ENCODE data around the gene SCIMP.
A peak's percentile ranks its signal among the peaks of the same experiment; 100 is the strongest.
"Not testable (repeated sequence)": the region's sequence is repeated elsewhere in the genome, so short reads cannot be mapped to it uniquely, and the experiment has no call there.

The SCIMP gene

GRCh38 chr17:5249615-5250014 is 15.0 kb upstream of the SCIMP start:
- TF ChIP-seq CTCF (conservative IDR thresholded peaks at IDR 0.05; ENCODE audit: low read length), result peak; percentile 76
- H3K4me3 ChIP-seq (ENCODE audit: low read length), result no peak overlapping the region
- DNase-seq (ENCODE audit: low read depth), result peak; percentile 86

GRCh38 chr17:5248821-5249479 is 14.3 kb upstream of the SCIMP start:
- TF ChIP-seq CTCF (conservative IDR thresholded peaks at IDR 0.05; ENCODE audit: low read length), result no peak

GRCh38 chr17:5247621-5248020 is 13.0 kb upstream of the SCIMP start:
- H3K4me3 ChIP-seq (ENCODE audit: low read length), result no peak overlapping the region
- no peak for DNase-seq (ENCODE audit: low read depth)
- no peak for TF ChIP-seq CTCF (conservative IDR thresholded peaks at IDR 0.05; ENCODE audit: low read length)

More at GRCh38 chr17:5248821-5249479, 14.3 kb upstream of the SCIMP start:
- no peak overlapping the region for H3K4me3 ChIP-seq (ENCODE audit: low read length)
- no peak for DNase-seq (ENCODE audit: low read depth)

- DNase-seq (ENCODE audit: low read depth), result no peak
- H3K4me3 ChIP-seq (ENCODE audit: low read length), result no peak overlapping the region
- TF ChIP-seq CTCF (conservative IDR thresholded peaks at IDR 0.05; ENCODE audit: low read length), result no peak
Measured at GRCh38 chr17:5241861-5242671, 7.4 kb upstream of the SCIMP start.

- H3K4me3 ChIP-seq (ENCODE audit: low read length); DNase-seq (ENCODE audit: low read depth): not testable (repeated sequence)
Measured at GRCh38 chr17:5239769-5240168, 5.1 kb upstream of the SCIMP start.

GRCh38 chr17:5238333-5238732 is 3.7 kb upstream of the SCIMP start:
- TF ChIP-seq CTCF (conservative IDR thresholded peaks at IDR 0.05; ENCODE audit: low read length), result no peak
- DNase-seq (ENCODE audit: low read depth), result no peak
- H3K4me3 ChIP-seq (ENCODE audit: low read length), result no peak overlapping the region

GRCh38 chr17:5237541-5238016 is 2.9 kb upstream of the SCIMP start:
- TF ChIP-seq CTCF (conservative IDR thresholded peaks at IDR 0.05; ENCODE audit: low read length), result peak; percentile 64
- no peak overlapping the region for H3K4me3 ChIP-seq (ENCODE audit: low read length)
- peak; percentile 34 for DNase-seq (ENCODE audit: low read depth)
